Lung (tissue), 12 donors: ENCODE measurements around the gene RAD54L2. TPM values are rescaled to one million over a fixed set of nuclear protein-coding genes. Genes with fewer than 3 reads are reported as not detected.

ENCODE experiments used
- ATAC-seq: fragments of 200-7000 bp; cut with Tn5 transposase; one replicate; pipeline ENCODE4 v1.9.1; 2020; ENCODE audit warnings: moderate number of reproducible peaks; ENCODE audit not compliant: insufficient read depth, low FRiP score
- DNase-seq, 3 donors: peaks; one replicate each; pipeline ENCODE4 v3.0.0-alpha.2; 2013 to 2017
- H3K27ac ChIP-seq, 2 donors: one replicate each; pipeline ENCODE4 v1.5.1; 2013; ENCODE audit warnings: mild to moderate bottlenecking in 2 of 2, moderate library complexity in 2 of 2, control low read depth in 1 of 2, inconsistent platforms in 1 of 2, low read depth in 1 of 2, low read length in 1 of 2
- H3K27me3 ChIP-seq, 3 donors: one replicate each; pipeline ENCODE4 v1.5.1; 2013; ENCODE audit warnings: low read length in 2 of 3; ENCODE audit not compliant: control insufficient read depth in 3 of 3, insufficient read depth in 3 of 3
- H3K36me3 ChIP-seq, 4 donors: one replicate each; pipeline ENCODE4 v1.5.1; 2013; ENCODE audit warnings: low read length in 4 of 4, mild to moderate bottlenecking in 1 of 4, moderate library complexity in 1 of 4; ENCODE audit not compliant: control insufficient read depth in 4 of 4, insufficient read depth in 4 of 4
- H3K4me1 ChIP-seq, 5 donors: one replicate each; pipeline ENCODE4 v1.5.1; 2013; ENCODE audit warnings: low read length in 5 of 5, mild to moderate bottlenecking in 2 of 5, moderate library complexity in 1 of 5; ENCODE audit not compliant: control insufficient read depth in 5 of 5, insufficient read depth in 5 of 5
- H3K4me3 ChIP-seq: one replicate; pipeline ENCODE4 v1.5.1; 2013; ENCODE audit warnings: mild to moderate bottlenecking, control low read depth, moderate library complexity
- H3K9ac ChIP-seq, 2 donors: one replicate each; pipeline ENCODE4 v1.5.1; 2013; ENCODE audit warnings: low read length in 2 of 2, control low read depth in 1 of 2; ENCODE audit not compliant: insufficient read depth in 1 of 2
- H3K9me3 ChIP-seq, 4 donors: one replicate each; pipeline ENCODE4 v1.5.1; 2013; ENCODE audit warnings: low read length in 3 of 4, mild to moderate bottlenecking in 1 of 4, moderate library complexity in 1 of 4; ENCODE audit not compliant: control insufficient read depth in 4 of 4, insufficient read depth in 3 of 4
- CTCF ChIP-seq: IDR thresholded peaks from 2 replicates; pipeline ENCODE4 v1.5.1; 2012; ENCODE audit warnings: mild to moderate bottlenecking; ENCODE audit errors: control extremely low read depth, extremely low read depth
- WGBS, 2 donors: extraction: QIAGEN DNeasy Blood & Tissue Kit; methylation state at CpG; one replicate each; pipeline ENCODE4 v1.1.7; 2013; 5-methylcytosine and 5-hydroxymethylcytosine counted together
- polyA plus RNA-seq, 2 donors: library from polyadenylated mRNA; stranded (reverse); fragments of 200-250 nt; gene quantifications; one replicate each; pipeline ENCODE4 v1.2.1, GENCODE V29; 2013
- total RNA-seq, 2 donors: library from RNA; depleted of rRNA in 1 of 2; stranded (reverse); fragments of >200 nt in 1 of 2; gene quantifications; one replicate each; pipeline ENCODE4 v1.2.1, GENCODE V29; 2014 to 2021
- donor health status: control.
- donor health status: control.
- donor health status: Bipolar disorder and iron deficiency.
- donor health status: healthy.
- donor health status: DM: yes; HTN: yes; CAD: no.

The RAD54L2 gene
- total and polyA plus RNA-seq, 4 donors = 3.6 to 30.6 (median 15.2) TPM

- Histone ChIP-seq H3K9me3 (peaks cover 0 to 2% (median 0%) of the 10 kb centered on the region in 4 donors), H3K4me1 (peaks cover 0 to 13% (median 3%) of the 10 kb centered on the region in 5 donors), H3K27ac (peak overlapping the region; percentile 81 to 91), H3K27me3 (no peaks in the 10 kb centered on the region), H3K9ac (peak overlapping the region in 1 of 2 donors; percentile 70), H3K4me3 (no peak overlapping the region), H3K36me3 (peaks cover 0 to 4% (median 0%) of the 10 kb centered on the region in 4 donors)
- WGBS, 2 donors = 94 to 96% methylated on average over 14 of the region's 14 CpGs
- TF ChIP-seq CTCF = no peak
- ATAC-seq (no peak), DNase-seq (no peak)
Measured at GRCh38 chr3:51500632-51501131, 37.8 kb upstream of the RAD54L2 start.

GRCh38 chr3:51501833-51502561 lies 36.5 kb upstream of the RAD54L2 start:
- Histone ChIP-seq H3K9ac (no peak overlapping the region), H3K9me3 (peaks cover 0 to 2% (median 0%) of the 10 kb centered on the region in 4 donors), H3K4me1 (peaks cover 0 to 13% (median 3%) of the 10 kb centered on the region in 5 donors), H3K4me3 (no peak overlapping the region), H3K36me3 (no peaks in the 10 kb centered on the region), H3K27ac (no peak overlapping the region), H3K27me3 (no peaks in the 10 kb centered on the region)
- DNase-seq (peak; percentile 83 to 87 (median 84)), ATAC-seq (no peak)
- TF ChIP-seq CTCF = peak; percentile 96
- 11 to 21% methylated on average over 6 of the region's 6 CpGs for WGBS, 2 donors

- H3K27ac ChIP-seq = no peak overlapping the region
- H3K36me3 ChIP-seq = no peaks in the 10 kb centered on the region
- H3K9ac ChIP-seq = no peak overlapping the region
- no peak overlapping the region for H3K4me3 ChIP-seq
- no peak for ATAC-seq
- no peak for TF ChIP-seq CTCF
- 36 to 49% methylated on average over 2 of the region's 2 CpGs for WGBS, 2 donors
- DNase-seq = peak in 1 of 3 donors; percentile 9
- peaks cover 0 to 2% (median 0%) of the 10 kb centered on the region in 4 donors for H3K9me3 ChIP-seq
- H3K27me3 ChIP-seq = no peaks in the 10 kb centered on the region
- H3K4me1 ChIP-seq = peaks cover 0 to 13% (median 3%) of the 10 kb centered on the region in 5 donors
Measured at GRCh38 chr3:51502562-51502910, 36.0 kb upstream of the RAD54L2 start.
